ENCODE data around the gene CUTC.

The CUTC gene

GRCh38 chr10:99781734-99782429 lies 49.8 kb downstream of the CUTC start:
- no peak overlapping the region for H3K4me3 ChIP-seq (replicated peaks; ENCODE audit: low read depth, low read length)
- no peak for DNase-seq (ENCODE audit: low read depth)
- TF ChIP-seq, protein P1, sequence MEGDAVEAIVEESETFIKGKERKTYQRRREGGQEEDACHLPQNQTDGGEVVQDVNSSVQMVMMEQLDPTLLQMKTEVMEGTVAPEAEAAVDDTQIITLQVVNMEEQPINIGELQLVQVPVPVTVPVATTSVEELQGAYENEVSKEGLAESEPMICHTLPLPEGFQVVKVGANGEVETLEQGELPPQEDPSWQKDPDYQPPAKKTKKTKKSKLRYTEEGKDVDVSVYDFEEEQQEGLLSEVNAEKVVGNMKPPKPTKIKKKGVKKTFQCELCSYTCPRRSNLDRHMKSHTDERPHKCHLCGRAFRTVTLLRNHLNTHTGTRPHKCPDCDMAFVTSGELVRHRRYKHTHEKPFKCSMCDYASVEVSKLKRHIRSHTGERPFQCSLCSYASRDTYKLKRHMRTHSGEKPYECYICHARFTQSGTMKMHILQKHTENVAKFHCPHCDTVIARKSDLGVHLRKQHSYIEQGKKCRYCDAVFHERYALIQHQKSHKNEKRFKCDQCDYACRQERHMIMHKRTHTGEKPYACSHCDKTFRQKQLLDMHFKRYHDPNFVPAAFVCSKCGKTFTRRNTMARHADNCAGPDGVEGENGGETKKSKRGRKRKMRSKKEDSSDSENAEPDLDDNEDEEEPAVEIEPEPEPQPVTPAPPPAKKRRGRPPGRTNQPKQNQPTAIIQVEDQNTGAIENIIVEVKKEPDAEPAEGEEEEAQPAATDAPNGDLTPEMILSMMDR (IDR thresholded peaks at IDR 0.05; ENCODE audit: low read length, missing control alignments): no peak

DNA sequence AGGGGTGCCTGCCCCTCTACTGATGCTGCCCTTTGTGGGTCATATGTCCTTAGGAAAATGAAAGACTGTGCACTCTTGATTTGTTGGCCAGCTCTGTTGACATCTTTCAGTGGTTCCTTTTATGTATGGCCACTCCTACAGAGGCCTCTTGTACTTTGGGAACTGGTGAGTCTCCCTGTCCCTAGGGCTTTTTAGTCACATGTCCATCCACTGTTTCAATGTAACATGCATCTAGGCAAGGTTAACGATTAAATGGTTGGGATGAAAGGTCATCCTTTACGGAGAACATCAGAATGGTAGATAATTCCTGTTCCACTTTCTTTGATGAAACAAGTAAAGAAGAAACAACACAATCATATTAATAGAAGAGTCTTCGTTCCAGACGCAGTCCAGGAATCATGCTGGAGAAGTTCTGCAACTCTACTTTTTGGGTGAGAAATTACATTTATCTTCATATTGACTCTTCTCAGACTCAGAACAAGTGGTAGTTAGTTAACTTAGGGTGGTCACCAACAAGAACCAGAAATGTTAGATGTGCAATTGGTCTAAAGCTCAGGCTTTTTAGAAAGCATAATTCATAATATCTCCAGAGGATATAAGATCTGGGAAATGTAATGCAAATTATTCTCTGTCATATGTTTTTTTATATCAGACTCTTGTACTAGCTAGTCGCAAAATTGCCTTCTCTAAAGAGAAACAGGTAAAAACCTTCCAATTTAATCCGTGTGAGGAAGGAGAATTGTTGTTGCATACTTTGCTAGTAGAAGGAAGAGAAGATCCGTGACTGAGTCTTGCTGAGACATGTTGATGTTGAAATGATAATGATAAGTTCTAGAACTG lies 50.6 kb downstream of the CUTC start, which contains the start of gene ABCC2:
ABCC2 (plus strand) TSS at position 194 of the 840 bp plus-strand sequence; CDS start at position 399, 205 bp downstream.
- no peak within 1 kb of the TSS for H3K4me3 ChIP-seq (replicated peaks; ENCODE audit: low read depth, low read length)
- TF ChIP-seq, protein P1 (IDR thresholded peaks at IDR 0.05; ENCODE audit: low read length, missing control alignments): no peak
- DNase-seq (ENCODE audit: low read depth): no peak

- no peak overlapping the region for H3K4me3 ChIP-seq (replicated peaks; ENCODE audit: low read depth, low read length)
- DNase-seq (ENCODE audit: low read depth): peak; percentile 81
- TF ChIP-seq, protein P1 (IDR thresholded peaks at IDR 0.05; ENCODE audit: low read length, missing control alignments): no peak
Observed at GRCh38 chr10:99784016-99784726, 52.1 kb downstream of the CUTC start.

- no peak overlapping the region for H3K4me3 ChIP-seq (replicated peaks; ENCODE audit: low read depth, low read length)
- TF ChIP-seq, protein P1 (IDR thresholded peaks at IDR 0.05; ENCODE audit: low read length, missing control alignments): no peak
- no peak for DNase-seq (ENCODE audit: low read depth)
Observed at GRCh38 chr10:99784727-99785441, 52.9 kb downstream of the CUTC start.

DNA sequence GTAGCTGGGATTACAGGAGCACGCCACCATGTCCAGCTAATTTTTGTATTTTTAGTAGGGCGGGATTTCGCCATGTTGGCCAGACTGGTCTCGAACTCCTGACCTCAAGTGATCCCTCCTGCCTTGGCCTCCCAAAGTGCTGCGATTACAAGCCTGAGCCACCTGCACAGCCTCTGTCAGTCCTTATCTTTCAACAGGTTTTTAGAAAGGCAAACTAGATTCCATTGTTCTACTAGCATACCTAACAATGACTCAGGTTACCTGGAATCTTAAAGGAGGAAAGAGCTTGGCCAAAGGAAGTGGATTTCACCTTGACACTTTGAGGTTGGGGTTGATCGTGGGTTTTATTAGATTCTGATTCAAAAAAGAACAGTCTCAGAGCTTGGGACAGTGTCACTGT lies 53.6 kb downstream of the CUTC start:
- DNase-seq (ENCODE audit: low read depth): no peak
- no peak overlapping the region for H3K4me3 ChIP-seq (replicated peaks; ENCODE audit: low read depth, low read length)
- TF ChIP-seq, protein P1 (IDR thresholded peaks at IDR 0.05; ENCODE audit: low read length, missing control alignments): no peak

GRCh38 chr10:99787311-99787710 lies 55.3 kb downstream of the CUTC start:
- no peak for DNase-seq (ENCODE audit: low read depth)
- TF ChIP-seq, protein P1 (IDR thresholded peaks at IDR 0.05; ENCODE audit: low read length, missing control alignments): no peak
- no peak overlapping the region for H3K4me3 ChIP-seq (replicated peaks; ENCODE audit: low read depth, low read length)

Measured in fibroblast of pulmonary artery (primary cell).